ENCODE measurements around the gene POLR2I.

POLR2I gene

DNA sequence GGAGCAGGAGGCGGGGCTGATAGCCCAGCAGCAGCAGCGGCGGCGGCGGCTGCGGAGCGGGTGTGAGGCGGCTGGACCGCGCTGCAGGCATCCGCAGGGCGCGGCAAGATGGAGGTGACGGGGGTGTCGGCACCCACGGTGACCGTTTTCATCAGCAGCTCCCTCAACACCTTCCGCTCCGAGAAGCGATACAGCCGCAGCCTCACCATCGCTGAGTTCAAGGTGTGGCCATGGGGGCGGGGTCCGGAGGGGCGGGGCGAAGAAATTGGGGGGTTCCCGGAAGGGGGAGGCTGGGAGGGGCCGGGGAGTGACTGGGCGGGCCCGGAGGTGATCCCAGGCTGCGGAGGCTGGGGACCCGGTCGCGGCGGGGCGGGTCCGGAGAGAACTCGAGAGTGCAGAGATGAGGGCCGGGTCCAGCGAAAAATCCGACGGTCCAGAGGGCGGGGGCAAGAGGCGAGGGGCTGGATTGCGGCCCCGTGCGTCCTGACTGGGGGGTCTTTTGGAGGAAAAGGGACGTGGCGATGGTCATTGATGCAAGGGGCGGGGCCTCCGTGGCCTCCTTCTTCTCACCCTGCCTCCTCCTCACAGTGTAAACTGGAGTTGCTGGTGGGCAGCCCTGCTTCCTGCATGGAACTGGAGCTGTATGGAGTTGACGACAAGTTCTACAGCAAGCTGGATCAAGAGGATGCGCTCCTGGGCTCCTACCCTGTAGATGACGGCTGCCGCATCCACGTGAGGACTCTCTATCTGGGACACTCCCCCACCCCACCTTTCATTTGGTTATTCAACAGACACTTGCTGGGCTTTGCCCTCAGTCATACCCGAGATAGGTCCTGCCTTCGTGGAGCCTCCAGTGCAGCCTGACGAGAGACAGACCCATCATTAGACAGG, 1.0 kb upstream of the POLR2I start, which contains the start of gene TBCB:
TBCB (plus strand) TSS at position 16 of the 891 bp plus-strand sequence; CDS start at position 109, 93 bp downstream.
- TF ChIP-seq, protein P1, sequence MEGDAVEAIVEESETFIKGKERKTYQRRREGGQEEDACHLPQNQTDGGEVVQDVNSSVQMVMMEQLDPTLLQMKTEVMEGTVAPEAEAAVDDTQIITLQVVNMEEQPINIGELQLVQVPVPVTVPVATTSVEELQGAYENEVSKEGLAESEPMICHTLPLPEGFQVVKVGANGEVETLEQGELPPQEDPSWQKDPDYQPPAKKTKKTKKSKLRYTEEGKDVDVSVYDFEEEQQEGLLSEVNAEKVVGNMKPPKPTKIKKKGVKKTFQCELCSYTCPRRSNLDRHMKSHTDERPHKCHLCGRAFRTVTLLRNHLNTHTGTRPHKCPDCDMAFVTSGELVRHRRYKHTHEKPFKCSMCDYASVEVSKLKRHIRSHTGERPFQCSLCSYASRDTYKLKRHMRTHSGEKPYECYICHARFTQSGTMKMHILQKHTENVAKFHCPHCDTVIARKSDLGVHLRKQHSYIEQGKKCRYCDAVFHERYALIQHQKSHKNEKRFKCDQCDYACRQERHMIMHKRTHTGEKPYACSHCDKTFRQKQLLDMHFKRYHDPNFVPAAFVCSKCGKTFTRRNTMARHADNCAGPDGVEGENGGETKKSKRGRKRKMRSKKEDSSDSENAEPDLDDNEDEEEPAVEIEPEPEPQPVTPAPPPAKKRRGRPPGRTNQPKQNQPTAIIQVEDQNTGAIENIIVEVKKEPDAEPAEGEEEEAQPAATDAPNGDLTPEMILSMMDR (IDR thresholded peaks at IDR 0.05; ENCODE audit: borderline replicate concordance, insufficient read depth, low read depth, low read length): no peak

DNA sequence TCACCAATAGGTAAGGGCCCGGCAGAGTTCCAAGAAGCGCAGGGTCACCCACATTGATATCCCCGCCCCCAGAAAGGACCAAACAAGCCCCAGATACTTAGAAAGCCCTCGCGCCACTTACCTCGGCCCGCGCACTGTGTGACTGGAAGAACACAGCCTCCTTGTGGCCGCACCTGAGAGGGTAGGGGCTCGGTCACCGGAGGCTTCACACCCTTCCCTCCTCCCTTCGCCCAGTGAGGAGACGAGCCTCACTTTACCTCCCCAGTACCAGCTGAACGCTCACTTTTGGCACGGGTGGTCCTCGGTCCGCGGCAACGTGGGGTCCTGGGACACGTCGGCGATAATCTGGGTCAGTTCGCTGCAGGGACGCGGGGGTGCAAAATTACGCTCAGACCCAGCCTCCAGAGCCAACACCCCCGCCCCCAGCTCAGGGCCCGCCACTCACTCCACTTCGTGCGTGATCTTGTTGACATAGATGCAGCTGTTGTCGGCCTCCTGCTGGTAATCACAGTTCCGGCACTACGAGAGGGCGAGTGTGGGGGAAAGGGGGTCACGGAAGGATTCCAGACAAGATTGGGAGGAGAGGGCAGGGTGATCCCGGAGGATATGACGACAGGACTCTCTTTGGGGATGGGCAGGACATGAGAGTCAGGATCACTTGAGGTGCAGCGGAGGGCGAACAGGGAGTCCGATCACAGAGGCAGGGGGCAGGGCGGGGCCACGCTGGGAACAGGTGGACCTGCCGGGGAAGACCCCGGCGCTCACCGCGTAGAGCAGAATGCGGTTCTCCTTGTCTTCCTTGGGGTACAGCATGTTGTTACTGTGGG, 568 bp downstream of the POLR2I start:
- peak overlapping the region; percentile 81 for H3K4me3 ChIP-seq (ENCODE audit: low read depth, low read length)
- TF ChIP-seq, protein P1 (IDR thresholded peaks at IDR 0.05; ENCODE audit: borderline replicate concordance, insufficient read depth, low read depth, low read length): no peak

More for the DNA sequence above, 1.0 kb upstream of the POLR2I start, which contains the start of gene TBCB:
- H3K4me3 ChIP-seq (ENCODE audit: low read depth, low read length): peak within 1 kb of the TSS; percentile 81

DNA sequence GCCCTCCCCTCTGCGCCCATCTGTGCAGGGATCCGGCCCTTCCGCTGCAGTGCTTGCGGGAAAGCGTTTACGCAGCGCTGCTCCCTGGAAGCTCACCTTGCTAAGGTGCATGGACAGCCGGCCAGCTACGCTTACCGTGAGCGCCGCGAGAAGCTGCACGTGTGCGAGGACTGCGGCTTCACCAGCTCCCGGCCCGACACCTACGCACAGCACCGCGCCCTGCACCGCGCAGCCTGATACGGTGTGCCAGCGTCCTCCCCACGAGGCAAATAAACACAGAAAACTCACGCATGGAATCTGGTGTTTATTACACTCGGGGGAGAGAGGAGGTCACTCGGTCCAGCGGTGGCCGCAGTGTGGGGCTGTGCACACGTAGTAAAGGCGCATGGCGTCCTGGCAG, 1.2 kb downstream of the POLR2I start:
- TF ChIP-seq, protein P1 (IDR thresholded peaks at IDR 0.05; ENCODE audit: borderline replicate concordance, insufficient read depth, low read depth, low read length): no peak
- H3K4me3 ChIP-seq (ENCODE audit: low read depth, low read length): peak overlapping the region; percentile 81

DNA sequence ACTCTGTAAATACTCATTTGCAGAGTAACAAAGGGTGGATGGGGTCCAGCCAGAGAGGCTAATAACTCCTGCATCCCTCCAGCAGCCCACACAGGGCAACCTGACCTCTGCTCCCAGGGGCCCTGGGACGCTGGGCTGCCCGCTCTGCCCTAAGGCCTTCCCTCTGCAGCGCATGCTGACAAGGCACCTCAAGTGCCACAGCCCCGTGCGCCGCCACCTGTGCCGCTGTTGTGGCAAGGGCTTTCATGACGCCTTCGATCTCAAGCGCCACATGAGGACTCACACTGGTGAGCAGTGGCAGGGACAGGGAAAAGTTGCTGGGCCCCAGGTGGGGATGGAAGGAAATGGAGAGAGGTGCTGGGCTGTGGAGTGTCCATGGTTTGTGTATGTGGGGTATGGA, 2.0 kb downstream of the POLR2I start:
- TF ChIP-seq, protein P1 (IDR thresholded peaks at IDR 0.05; ENCODE audit: borderline replicate concordance, insufficient read depth, low read depth, low read length): no peak
- no peak overlapping the region for H3K4me3 ChIP-seq (ENCODE audit: low read depth, low read length)

DNA sequence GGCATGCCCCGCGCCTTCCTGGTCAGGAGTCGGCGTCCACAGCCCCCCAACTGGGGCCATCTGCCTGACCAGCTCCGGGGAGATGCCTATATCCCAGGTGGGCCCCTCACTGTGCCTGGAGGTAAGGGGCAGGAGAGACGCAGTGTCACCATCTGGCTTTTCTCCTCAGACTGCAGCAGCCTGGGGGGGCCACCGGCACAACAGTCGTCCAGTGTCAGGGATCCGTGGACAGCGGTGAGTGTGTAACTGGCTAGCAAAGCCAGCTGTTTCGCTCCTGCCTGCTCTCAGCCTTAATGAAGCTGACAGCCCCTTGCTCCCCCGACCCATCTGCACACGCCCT, 3.5 kb downstream of the POLR2I start:
- no peak overlapping the region for H3K4me3 ChIP-seq (ENCODE audit: low read depth, low read length)
- TF ChIP-seq, protein P1 (IDR thresholded peaks at IDR 0.05; ENCODE audit: borderline replicate concordance, insufficient read depth, low read depth, low read length): no peak

DNA sequence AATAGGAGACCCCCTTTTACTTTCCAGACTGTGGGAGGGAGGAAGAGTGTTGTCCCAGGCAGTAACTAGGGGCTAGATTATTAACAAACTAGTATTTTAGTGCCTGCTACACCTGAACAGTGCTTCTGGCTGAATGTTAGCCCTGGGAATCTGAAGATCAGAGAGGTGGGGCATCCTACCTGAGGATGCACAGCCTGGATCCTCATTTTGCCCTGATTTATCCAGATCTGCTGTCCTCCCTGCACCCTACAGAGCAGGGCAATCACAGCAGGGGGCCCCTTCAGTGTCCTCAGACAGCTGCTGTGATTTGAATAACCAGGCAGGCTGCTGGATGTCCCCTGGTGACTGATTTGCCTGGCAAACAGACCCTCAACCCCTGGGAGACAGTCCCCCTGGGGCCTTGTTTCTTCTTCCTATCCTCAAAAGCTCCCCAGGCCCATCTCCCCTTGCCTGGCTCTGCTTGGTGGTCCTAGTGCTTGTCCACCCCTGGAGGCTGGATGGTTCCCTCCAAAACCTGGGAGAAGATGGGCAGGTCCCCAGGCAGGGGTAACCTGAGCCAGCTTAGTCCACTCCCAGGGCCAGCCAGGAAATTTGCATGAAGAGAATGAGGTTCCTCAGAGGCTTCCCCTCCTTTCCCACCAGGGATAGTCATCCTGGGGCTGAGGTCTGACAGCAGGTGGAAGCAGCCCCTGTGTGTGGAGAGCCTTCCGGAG, 4.0 kb downstream of the POLR2I start, which contains the start of gene OVOL3:
OVOL3 (plus strand) TSS at position 657 of the 713 bp plus-strand sequence. CDS start 60 bp downstream, outside the sequence.
- TF ChIP-seq, protein P1 (IDR thresholded peaks at IDR 0.05; ENCODE audit: borderline replicate concordance, insufficient read depth, low read depth, low read length): no peak
- no peak within 1 kb of the TSS for H3K4me3 ChIP-seq (ENCODE audit: low read depth, low read length)

Measured in GM12875 (cell line).